Suprapubic skin (tissue), 4 donors: ENCODE results near the gene IQSEC1.

Experiments used
- POLR2A ChIP-seq, 2 donors: fragments of 450-650 bp; IDR thresholded peaks; one replicate each; pipeline ENCODE4 v1.6.1; 2017; ENCODE audit warnings: antibody characterized with exemption in 2 of 2, mild to moderate bottlenecking in 2 of 2, moderate library complexity in 2 of 2
- POLR2AphosphoS5 ChIP-seq, 3 donors: sonication (generic); formaldehyde crosslinking; IDR thresholded peaks; one replicate each; pipeline ENCODE4 v1.6.1; 2017; ENCODE audit warnings: antibody characterized with exemption in 3 of 3
- TF ChIP-seq, protein P1 (sequence below), 2 donors: fragments of 200-600 bp in 1 of 2; fragments of 450-650 bp in 1 of 2; sonication (generic) in 1 of 2; IDR thresholded peaks; one replicate each; pipeline ENCODE4 v1.5.1; 2016 to 2019; ENCODE audit warnings: antibody characterized with exemption in 2 of 2, mild to moderate bottlenecking in 1 of 2, moderate library complexity in 1 of 2

DNA sequence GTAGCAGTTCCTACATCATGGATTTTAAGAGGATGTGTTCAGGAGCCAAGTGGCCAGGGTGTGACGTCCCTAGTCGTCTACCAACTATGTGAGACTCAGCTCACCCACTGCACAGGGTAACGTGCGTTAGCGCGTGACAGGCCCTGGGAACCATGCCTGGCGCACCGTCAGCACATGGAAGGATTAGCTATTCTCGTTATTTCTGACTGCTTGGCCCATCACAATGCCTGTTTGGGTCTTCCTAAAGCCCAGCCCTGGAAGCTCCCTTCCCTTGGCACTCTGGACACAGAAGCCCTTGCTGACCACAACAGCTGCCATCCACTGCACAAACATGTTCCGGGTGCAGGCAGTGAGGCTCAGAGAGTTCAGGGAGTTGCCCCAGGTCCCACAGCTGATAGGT is 140.9 kb downstream of the IQSEC1 start:
- TF ChIP-seq, protein P1, sequence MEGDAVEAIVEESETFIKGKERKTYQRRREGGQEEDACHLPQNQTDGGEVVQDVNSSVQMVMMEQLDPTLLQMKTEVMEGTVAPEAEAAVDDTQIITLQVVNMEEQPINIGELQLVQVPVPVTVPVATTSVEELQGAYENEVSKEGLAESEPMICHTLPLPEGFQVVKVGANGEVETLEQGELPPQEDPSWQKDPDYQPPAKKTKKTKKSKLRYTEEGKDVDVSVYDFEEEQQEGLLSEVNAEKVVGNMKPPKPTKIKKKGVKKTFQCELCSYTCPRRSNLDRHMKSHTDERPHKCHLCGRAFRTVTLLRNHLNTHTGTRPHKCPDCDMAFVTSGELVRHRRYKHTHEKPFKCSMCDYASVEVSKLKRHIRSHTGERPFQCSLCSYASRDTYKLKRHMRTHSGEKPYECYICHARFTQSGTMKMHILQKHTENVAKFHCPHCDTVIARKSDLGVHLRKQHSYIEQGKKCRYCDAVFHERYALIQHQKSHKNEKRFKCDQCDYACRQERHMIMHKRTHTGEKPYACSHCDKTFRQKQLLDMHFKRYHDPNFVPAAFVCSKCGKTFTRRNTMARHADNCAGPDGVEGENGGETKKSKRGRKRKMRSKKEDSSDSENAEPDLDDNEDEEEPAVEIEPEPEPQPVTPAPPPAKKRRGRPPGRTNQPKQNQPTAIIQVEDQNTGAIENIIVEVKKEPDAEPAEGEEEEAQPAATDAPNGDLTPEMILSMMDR (IDR thresholded peaks at IDR 0.05), result no peak
- no peak for TF ChIP-seq POLR2AphosphoS5 (IDR thresholded peaks at IDR 0.05)
- no peak for TF ChIP-seq POLR2A (IDR thresholded peaks at IDR 0.05)
